Measurements from ENCODE around the gene FADS6. TPM values are rescaled to one million over a fixed set of nuclear protein-coding genes. Genes with fewer than 3 reads are reported as not detected.

The FADS6 gene
- total and polyA plus RNA-seq, 2 donors (not counting 3 experiments of a cell fraction or from before 2014, with no cell fraction given), result not detected

GRCh38 chr17:74839990-74840852 is 53.2 kb downstream of the FADS6 start:
- Histone ChIP-seq H3K9me1 (replicated peaks; ENCODE audit: control insufficient read depth, extremely low read depth, insufficient read depth, low read length) (no peaks in the 10 kb centered on the region), H3K27me3 (ENCODE audit: control insufficient read depth in 2 of 2, insufficient read depth in 2 of 2, low read length in 2 of 2) (no peaks in the 10 kb centered on the region), H3K79me2 (ENCODE audit: control insufficient read depth, insufficient read depth, low read length) (no peaks in the 10 kb centered on the region), H2AFZ (ENCODE audit: low read depth, low read length) (no peak overlapping the region), H3K4me2 (ENCODE audit: insufficient read depth, low read length) (no peak overlapping the region), H3K9ac (replicated peaks; ENCODE audit: extremely low read depth, insufficient read depth, low read length) (no peak overlapping the region), H3K4me3 (replicated peaks in 1 of 3; ENCODE audit: insufficient read depth in 1 of 3, low read depth in 1 of 3, low read length in 3 of 3) (no peak overlapping the region), H3K9me3 (replicated peaks; ENCODE audit: control insufficient read depth, insufficient read depth, low read length) (no peaks in the 10 kb centered on the region), H3K27ac (ENCODE audit: insufficient read depth, low read depth, low read length) (no peak overlapping the region), H3K36me3 (ENCODE audit: control insufficient read depth in 2 of 2, extremely low read depth in 1 of 2, insufficient read depth in 2 of 2, low read length in 2 of 2) (no peaks in the 10 kb centered on the region), H3K4me1 (ENCODE audit: control insufficient read depth, extremely low read depth, insufficient read depth, low read length) (no peaks in the 10 kb centered on the region), H4K20me1 (replicated peaks; ENCODE audit: control insufficient read depth, extremely low read depth, insufficient read depth, low read length) (no peaks in the 10 kb centered on the region)
- intact Hi-C loops (cut with micrococcal nuclease), result no loop called here
- TF ChIP-seq EZH2 (IDR thresholded peaks at IDR 0.05; ENCODE audit: borderline replicate concordance, low read depth, low read length, severe bottlenecking), result no peak
- TF ChIP-seq CTCF (IDR thresholded peaks at IDR 0.05; ENCODE audit: extremely low read depth in 1 of 2, insufficient read depth in 1 of 2, low read depth in 1 of 2, low read length in 2 of 2), result no peak
- TF ChIP-seq GATA2 (IDR thresholded peaks at IDR 0.05; ENCODE audit: insufficient read depth, insufficient read length, low read depth, low read length), result no peak
- no peak for TF ChIP-seq JUN (IDR thresholded peaks at IDR 0.05; ENCODE audit: borderline replicate concordance, insufficient read depth, insufficient read length, low read depth)
- TF ChIP-seq MYC (IDR thresholded peaks at IDR 0.05; ENCODE audit: low read depth, low read length), result no peak
- no peak for TF ChIP-seq MAX (IDR thresholded peaks at IDR 0.05; ENCODE audit: insufficient read depth, insufficient read length)
- TF ChIP-seq POLR2AphosphoS5 (IDR thresholded peaks at IDR 0.05; ENCODE audit: insufficient read depth, low read depth, low read length), result no peak
- no peak for TF ChIP-seq FOS (IDR thresholded peaks at IDR 0.05; ENCODE audit: borderline replicate concordance, insufficient read depth, low read length)
- no peak for TF ChIP-seq POLR2A (IDR thresholded peaks at IDR 0.05; ENCODE audit: low read depth, low read length)
- no peak for DNase-seq (ENCODE audit: low read depth, low spot score)
- dilution Hi-C loops (cut with MboI; ENCODE audit: extremely low pct_ligation_motif_present, low sequenced_read_pairs), result no loop called here
- FAIRE-seq, result no peak
- ChIA-PET POLR2A (no interaction called here), CTCF (interaction anchor here (0.9 to 11.7 kb wide), 8 partner anchors 11 to 121 kb away, joined by 3 to 227 read pairs (median 5); partner anchors contain the start of gene GRIN2C)
- no TSS peak for BruUV-seq (replicated peaks)

Measured in endothelial cell of umbilical vein (primary cell).